Activated gamma-delta T cell treated with Interleukin-2 at 50 U/mL for 16 hours (primary cell): ENCODE measurements around the gene GARNL3.

Experiments
- DNase-seq: peaks from one replicate; pipeline ENCODE4 v3.0.0-alpha.2; 2020

The GARNL3 gene

DNA sequence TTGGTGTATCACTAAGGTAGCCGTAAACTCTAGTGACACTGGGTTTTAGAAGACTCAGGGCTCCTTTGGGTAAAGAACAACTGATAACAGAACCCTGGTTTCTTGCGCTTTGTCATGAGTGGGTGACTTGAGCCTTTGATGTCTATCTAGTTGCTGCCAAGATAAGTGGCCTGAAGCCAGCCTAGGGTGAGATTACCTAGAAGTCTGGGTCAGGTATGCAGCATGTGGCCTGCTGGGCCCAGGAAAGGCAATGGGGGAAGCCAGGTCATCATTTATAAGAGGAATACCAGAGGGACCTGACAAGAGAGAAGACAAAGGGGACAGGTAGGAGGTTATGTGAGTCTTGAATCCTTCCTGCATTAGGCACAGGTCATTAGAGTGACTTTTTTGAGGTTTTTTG is 23.2 kb upstream of the GARNL3 start:
- no peak for DNase-seq

DNA sequence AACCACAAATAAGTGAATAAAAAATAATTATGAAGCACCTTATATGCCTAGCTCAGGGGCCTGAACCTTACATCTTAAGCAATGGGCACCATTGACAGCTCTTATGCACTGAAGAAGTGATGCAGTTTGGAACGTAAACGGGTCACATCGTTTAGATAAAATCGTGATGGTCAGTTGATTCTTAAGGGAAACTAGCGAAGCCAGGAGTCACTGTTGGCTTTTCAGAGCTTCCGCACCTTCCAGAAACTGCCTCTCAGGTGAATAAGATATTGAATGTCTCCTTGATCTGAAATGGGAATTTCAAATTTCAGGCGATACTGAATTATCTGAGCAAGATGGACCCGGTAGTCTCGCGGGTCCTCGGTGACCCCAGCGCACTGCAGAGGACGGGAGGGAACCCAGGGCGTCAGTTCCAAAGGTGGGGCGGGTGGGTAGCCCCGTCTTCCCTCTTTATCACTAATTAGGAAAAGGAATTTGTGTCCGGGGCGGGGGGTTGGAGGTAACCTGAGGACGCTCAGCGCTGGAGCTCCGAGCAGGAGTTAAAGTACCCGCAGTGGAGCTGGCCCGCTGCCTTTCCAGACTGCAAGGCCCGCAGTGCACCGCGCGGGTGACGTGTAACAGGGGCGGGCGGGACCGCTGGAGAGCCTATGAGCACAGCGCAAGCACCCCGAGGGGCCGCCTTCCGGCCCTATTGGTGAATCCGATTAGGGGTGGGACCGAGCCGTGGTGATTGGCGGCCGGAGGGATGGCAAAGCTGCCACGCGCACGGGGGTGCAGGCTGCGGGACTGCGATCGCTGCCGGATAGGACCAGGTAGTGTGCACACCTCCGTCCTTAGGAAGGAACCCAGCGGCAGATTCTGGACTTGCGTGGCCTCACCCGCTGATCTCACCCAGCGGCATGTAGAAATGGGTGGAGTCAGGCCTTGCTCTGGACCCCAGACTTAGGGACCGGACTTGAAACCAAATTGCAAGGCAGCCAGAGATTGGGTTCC is 19.7 kb upstream of the GARNL3 start:
- peak; percentile 92 for DNase-seq

DNA sequence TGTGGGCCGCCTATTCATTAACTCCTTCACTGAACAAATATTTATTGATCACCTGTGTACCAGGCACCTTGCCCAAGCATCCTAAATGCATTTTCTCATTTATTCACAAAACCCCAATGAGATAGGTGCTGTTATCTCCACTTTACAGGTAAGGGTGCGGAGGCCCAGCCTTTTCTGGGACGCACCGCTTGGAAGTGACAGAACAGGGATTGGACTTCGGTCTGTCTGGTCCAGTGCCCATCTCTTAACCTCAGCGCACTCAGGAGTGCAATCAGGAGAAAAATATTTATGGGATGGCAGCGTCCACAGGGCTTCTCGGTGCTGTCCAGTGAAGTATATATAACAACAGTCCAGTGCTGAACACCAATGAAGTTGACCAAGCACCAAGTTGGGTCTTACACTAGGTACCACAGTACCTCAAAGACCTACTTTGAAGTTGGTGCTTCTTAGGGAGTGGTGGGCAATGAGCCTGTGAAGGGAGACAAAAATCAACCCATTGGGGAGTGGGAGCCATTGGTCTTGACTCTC is 18.9 kb upstream of the GARNL3 start:
- no peak for DNase-seq

DNA sequence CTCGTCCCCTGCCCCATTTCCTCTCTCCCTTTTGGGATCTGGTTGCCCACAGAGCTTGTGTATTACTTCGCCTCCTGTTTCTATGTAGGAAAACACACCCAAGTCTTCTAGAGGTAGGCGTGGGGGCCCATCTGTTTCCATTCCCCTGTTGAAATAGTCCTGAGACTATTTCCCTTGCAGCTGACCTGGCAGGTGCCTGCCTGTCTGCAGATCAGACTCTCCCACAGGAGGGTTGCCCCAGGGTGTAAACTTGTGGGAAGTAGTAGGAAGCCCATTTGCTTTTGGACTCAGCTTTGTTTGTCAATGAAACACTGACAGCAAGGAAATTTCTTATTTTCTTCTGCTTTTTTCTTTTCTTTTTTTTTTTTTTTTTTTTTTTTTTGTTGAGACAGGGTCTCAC is 16.3 kb upstream of the GARNL3 start:
- DNase-seq: no peak

DNA sequence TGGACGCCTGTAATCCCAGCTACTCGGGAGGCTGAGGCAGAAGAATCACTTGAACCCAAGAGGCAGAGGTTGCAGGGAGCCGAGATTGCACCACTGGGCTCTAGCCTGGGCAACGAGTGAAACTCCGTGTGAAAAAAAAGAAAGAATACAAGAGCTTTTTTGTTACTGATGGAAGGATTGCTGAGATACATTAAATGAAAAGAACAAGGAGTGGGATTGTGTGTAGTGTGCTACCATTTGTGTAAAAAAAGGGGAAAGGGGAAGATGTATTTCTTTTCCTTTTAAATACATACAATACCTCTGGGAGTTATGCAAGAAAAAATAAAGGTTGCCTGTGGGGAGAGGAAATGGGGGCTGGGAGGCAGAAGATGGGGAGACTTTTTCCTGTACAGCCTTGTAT is 14.7 kb upstream of the GARNL3 start:
- no peak for DNase-seq

DNA sequence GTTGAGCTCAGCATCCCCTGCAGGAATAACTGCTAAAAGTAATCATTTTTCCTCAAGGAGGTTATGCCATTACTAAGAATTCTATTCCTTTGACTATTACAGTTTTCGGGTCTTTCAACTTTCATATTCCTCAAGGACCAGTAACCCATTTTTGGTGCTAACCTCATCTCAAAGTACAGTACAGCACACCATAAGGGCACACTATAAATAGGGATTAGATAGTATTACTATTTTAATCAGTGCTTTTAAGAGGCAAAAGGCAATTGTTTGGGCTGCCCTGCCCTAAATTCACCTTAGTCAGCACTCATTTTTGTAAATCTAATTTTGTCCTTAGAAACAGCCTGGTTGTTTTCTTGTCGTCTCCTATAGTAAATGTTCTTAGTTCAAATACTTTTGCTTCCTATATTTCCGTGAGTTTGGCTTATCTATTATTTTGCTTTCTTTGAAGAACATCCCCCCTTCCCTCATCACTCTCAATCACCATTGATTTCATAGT is 13.6 kb upstream of the GARNL3 start:
- no peak for DNase-seq

DNA sequence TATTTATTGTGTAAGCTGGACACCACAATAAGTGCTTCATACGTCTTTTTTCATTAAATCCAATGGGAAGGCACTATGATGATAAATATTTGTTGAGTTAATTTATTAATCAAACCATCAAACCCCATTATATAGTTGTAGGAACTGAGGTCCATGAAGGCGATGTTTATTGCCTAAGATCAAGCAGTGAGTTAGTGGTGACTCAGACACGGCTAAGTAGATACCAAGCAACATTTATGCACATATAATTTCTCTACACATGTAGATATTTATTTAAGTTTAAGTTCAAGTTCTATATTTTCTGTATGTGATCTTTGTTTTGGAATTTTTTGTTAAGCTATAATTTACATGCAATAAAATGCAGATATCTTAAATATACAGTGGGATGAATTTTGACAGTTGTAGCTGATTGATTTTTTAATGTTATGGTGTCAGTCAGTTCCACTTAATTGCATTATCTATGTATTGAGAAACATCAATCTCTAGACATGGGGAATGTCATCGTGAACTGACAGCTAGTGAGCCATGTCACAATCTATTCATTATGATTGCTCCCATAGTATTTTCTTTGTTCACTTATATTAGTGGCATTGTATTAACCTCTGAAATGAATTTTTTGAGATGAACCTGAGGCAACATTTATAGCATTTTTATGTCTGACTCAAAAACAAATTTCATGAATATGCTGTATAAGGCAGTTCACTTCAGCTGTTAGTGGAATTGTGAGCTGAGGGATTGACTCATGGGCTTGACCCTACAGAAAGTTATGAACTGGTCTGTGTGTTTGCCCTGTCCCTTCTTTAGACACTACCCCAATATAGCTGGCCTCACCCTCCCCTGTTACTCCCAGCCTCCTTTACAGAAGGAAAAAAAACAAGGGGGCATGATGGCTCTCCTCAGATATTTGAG is 11.9 kb upstream of the GARNL3 start:
- no peak for DNase-seq

DNA sequence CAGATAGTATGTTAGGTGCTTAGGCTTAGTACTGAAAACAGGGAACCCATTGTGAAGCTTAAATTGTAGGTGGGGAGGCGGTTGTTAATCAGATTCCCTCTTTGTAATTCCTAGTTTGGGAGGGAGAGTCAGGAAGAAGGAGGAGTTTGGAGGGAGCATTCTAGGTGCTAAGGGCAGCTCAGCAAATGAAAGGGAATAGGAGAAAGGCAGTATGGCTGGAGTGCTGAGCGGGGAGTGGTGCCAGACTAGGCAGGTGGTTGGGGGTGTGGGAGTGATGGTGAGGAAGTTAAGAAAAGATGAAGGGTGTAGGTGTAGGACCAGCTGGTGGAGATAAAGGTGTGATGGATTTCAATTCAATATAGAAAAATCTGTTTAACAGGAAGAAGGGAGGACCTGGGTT is 11.1 kb upstream of the GARNL3 start:
- no peak for DNase-seq

DNA sequence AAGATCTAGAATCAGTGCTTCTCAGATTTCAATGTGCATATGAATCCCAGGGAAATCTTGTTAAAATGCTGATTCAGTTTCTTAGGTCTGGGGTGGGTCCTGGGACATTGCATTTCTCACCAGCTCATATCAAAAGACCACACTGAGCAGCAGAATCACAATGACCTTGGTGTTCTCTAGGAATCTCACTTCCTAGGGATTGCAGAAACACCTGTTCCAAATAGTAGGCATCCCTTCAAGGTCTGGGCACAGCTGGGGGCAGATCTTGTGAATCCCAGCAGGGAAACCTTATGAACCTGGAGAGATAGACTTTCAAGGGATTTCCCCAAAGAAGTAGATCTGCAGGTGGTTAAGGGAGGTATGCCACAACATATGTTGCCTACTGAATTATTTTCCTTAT is 8.9 kb upstream of the GARNL3 start:
- DNase-seq: no peak

DNA sequence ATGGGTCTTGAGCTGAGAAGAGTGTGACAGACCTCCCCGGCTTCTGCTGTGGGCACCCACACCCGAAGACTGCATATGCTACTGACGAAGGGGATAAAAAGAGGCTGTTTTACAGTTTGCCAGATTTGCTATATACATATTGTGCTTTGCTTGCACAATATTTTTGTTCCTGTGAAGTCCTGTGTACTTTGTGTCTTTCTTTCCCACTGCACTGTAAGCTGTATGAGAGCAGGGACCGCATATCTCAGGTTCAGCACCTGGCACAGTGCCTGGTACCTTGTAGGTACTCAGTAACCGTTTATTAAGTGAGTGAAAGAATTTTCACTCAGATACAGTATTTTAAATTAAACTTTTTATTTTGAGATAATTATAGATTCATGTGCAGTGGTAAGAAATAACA is 8.2 kb upstream of the GARNL3 start:
- no peak for DNase-seq

DNA sequence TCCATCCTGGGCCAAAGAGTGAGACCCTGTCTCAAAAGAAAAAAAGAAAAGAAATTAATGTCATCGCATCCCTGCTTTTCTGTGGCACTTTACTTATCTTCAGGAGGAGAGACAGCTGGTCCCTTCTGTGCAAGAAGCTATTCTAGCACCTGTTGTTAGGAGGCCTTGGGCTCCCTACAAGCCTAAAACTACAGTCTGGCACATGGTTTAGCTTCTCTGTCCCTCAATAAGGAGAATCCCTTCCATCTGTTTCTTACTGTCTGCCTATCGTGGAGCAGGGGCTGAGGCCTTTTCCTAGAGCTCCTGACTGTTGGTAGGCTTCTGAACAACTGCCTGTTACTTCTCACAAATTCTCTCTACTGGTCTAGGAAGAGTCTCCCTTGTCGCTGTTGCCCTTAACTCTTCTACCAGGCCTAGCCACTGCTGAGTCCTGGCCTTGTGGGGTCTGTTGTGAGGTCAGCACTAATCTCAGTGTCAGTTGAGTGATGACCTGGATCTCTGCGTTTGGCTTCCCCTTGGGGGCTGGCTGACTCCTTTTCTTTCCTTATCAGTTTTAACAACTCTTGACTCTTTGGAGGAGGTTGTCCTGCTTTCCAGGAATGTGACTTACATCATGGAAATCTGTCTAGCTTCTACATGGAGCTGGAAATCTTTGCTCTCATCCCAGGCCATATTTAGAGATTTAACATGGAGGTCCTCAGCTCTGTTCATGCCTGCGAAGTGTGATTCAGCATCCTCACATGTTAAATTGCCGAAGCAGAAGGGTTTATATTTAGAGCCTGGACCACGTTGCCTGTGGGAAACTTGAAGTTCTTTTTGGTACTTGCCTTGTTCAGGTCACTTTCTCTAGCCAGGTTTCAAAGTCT is 5.7 kb upstream of the GARNL3 start:
- DNase-seq: no peak

DNA sequence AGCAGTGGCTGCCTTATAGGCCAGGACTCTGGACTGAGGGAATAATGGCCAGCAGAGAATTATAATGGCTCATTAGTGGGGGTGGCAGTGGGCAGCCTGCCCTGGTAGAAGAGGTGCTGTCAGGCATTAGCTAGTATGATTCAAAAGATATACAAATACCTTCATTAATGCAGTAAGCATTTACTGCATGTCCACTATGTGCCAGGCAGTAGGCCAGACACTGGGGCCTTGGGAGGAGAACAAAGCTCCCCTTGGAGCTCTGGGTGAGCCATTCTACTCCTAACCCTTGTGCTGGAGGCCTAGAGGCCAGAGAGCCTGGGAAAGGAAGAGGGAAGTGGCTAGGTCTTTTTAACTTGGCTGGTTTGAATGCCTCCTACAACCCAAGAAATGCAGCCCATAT is 2.0 kb upstream of the GARNL3 start:
- DNase-seq: no peak

DNA sequence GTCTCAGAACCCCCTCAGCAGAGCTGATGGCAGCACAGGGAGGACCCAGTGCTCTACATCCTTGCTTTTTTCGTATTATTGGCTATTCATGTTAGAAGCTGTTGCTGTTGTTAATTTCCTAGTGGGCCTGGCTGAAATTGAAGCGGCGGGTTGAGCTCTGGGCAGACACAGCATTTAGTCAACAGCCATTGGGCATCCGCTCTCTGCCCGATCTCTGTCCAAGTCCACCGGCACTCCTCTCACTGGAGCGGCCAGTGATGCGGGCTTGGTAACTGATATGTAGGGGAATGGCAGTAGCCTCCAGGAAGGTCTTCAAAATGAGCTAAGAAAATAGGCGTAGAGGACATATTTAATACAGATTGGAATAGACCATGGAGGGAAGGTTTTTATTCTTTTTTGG is 1.3 kb upstream of the GARNL3 start:
- DNase-seq: no peak

DNA sequence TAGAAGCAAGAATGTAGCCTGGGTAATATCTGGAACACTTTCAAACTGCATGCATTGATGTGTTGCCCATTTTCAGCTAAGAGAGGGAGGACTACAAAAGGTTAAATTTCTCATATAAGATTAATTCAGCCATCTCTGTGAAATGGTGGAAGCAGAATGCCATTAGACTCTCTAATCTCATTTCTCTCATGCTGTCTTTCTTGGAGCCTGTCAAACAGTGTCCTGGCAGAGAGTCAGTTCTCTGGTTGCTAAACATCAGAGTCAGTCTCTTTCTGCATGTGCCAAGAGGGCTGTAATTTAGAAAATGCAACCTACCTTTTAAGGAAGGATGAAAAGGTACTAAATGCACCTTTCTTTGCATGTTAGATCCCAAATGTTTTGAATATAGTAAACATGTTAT is 910 bp upstream of the GARNL3 start:
- no peak for DNase-seq

DNA sequence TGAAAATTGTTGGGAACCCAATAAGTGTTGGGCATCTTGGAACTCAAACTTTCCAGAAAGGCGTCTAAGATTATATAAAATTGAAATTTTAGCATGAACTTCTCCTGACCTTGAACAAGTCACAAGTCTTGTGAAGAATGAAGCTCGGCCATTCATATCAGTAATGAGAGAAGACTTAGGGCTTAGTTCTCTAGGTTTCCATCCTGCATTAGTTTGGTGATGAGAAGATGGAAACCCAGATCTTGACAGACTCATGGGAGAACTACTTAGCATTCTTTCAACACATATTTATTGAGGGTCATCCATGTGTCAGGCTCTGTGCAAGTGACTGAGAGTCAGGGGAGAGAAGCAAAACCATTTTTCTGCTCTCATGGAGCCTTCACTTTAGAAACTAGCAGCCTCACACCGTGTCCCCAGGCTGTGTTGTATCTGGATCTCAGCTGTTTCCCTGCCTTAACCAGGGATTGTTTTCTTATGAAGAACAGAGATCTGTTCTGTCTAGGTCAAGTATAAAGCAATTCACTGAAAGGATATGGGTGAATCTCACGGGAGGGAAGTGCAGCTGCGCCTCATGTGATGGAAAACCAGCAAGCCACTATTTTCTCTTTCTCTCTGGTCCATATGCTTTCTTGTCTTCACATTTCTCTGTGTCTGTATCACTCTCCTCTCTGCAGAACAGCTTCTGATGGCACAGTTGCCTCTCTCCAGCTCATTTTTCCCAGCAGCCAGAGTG is 3.4 kb downstream of the GARNL3 start:
- DNase-seq: no peak

DNA sequence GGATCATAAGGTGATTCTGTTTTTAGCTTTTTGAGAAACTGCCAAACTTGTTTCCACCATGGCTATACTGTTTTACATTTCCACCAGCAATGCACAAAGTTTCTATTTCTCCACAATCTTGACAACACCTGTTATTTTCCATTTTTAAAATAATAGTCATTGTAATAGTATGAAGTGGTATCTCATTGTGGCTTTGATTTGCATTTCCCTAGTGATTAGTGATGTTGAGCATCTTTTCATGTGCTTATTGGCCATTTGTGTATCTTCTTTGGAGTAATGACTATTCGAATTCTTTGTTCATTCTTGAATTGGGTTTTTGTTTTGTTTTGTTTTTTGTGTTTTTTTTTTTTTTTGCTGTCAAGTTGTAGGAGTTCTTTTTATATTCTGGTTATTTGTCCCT is 4.9 kb downstream of the GARNL3 start:
- no peak for DNase-seq

DNA sequence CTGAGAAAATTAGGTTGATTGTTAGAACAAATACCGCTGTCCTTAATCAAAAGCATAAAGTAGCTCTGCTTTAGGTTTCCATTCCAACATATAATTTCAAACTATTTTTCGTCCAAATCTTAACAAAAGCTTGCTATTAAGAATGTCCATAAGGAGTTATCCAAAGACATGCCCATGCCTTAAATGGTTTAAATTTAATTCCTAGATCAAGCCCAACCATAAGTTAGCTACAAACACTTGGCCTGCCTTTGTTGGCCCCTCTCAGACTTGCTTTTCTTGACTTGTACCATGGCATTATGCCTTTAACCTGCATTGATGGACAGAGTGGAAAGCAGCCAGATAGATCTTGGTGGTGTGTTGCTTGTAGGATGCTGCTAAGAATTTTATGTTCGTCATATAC is 8.8 kb downstream of the GARNL3 start:
- DNase-seq: no peak

DNA sequence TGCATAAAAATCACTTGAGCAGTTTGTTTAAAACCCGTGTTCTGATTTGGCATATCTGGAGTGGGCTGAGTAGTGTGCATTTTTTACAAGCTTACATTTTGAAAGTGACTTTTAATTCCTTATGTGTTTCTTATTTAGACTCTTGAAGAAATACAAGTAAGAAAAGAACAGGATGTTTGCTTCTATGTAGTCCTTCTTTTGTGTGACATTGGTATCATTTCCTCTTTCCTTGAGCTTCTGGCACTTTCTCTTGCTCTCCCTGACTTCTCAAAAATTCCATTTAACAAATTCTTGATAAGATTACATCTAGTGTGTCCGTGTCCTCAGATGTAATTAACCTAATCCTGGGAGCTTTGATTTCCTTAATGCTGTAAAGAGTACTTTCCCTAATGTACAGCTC is 12.5 kb downstream of the GARNL3 start:
- no peak for DNase-seq

DNA sequence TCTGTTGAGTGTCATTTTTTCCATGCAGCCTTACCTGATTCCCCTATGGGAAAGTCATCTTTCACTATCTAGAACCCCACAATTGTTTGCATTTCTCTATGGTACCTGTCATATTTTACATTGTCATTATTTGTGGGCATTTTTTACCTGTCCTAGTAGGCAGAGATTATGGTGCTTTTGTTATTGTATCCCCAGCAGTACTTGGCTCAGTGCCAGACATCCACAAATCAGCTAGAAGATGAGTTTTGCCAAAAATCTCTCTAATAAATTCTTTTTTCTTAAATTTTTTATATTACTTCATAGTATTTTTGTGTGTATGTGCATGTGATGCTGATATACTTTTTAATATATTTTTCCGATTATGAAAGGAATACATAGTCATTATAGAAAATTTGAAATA is 13.2 kb downstream of the GARNL3 start:
- no peak for DNase-seq

DNA sequence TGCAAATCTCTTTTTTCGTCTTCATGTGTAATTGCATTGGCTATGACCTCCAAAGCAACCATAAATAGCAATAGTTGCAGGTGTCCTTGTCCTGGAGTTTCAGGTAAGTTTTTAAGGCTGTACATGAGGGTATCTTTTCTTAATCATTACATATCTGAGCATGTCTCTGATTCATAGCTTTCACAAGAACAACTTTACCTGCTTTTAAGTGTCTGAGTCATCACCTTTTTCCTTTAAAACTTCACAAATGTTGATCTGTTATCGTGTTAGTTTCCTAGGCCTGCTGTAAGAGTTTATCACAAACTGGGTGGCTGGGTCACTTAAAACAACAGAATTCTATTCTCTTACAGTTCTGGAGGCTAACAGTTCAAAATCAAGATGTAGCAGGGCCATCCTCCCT is 13.8 kb downstream of the GARNL3 start:
- DNase-seq: no peak

DNA sequence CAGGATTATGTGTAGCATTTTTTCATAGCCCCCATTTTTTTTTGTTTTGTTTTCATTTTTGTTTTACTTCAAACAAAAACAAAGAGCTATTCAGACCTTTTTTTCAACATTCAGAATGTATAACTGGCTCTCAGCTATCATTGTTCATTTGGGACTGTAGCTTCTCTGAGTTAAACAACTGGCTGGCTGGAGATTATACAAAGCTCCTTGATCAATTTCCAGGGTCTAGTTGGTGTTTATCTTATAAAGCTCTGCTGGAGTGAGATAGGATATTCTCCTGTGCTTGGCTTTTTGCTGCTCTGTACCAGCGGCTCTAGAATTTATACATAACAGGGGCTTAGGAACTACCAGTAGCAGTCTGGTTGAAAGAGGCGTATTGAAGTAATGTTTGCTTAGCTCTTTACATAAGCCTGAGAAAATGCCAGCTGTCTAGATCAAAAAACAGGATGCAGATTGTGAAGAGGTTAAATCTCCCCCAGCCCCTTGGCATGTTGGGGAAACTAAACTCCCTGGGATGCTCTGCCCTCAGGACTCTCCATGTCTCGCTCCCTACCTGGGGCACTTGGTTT is 15.2 kb downstream of the GARNL3 start:
- no peak for DNase-seq
